T-cell (primary cell): ENCODE measurements around the gene LHB. TPM values are rescaled to one million over a fixed set of nuclear protein-coding genes. Genes with fewer than 3 reads are reported as not detected.
"Not testable (repeated sequence)": the region's sequence is repeated elsewhere in the genome, so short reads cannot be mapped to it uniquely, and the experiment has no call there.

Experiments used
- ATAC-seq, 4 experiments: fragments of 200-7000 bp in 3 of 4; fragments of 150-1000 bp in 1 of 4; cut with Tn5 transposase; replicated peaks in 1 of 4; 1 replicate in 3 of 4; 2 replicates in 1 of 4; pipeline ENCODE4 v1.10.0; 2021; ENCODE audit warnings: moderate library complexity in 3 of 4, mild to moderate bottlenecking in 2 of 4, moderate number of reproducible peaks in 1 of 4
- CTCF ChIA-PET, 2 donors: fragments of 300-600 bp; sonication (Branson Sonifier 250); formaldehyde crosslinking; loops; one replicate each; lab custom pipeline; 2022; ENCODE audit warnings: antibody characterized with exemption in 2 of 2; lab: Charles Lee
- POLR2A ChIA-PET, 2 donors: fragments of 300-600 bp; sonication (Branson Sonifier 250); formaldehyde crosslinking; loops; one replicate each; lab custom pipeline; 2022; ENCODE audit warnings: antibody characterized with exemption in 2 of 2; lab: Charles Lee
- DNase-seq, 35 experiments: peaks; one replicate each; pipeline versions ENCODE4 v3.0.0 to v3.0.0-alpha.2; 2013 to 2023
- H3K27ac ChIP-seq: one replicate; pipeline ENCODE4 v1.5.1; 2013; ENCODE audit warnings: low read length
- H3K27me3 ChIP-seq, 2 experiments: replicated peaks in 1 of 2; 1 replicate in 1 of 2; 2 replicates in 1 of 2; pipeline versions ENCODE4 v1.6.1 to v1.7.0; 2013; ENCODE audit warnings: low read length in 1 of 2, mixed read lengths in 1 of 2; ENCODE audit not compliant: control insufficient read depth in 2 of 2, insufficient read depth in 2 of 2; ENCODE audit errors: extremely low read depth in 1 of 2
- H3K36me3 ChIP-seq, 2 donors: 1 replicate in 1 of 2; 2 replicates in 1 of 2; pipeline versions ENCODE4 v1.6.1 to v1.7.0; 2013; ENCODE audit warnings: low read length in 1 of 2; ENCODE audit not compliant: control insufficient read depth in 2 of 2, insufficient read depth in 1 of 2; ENCODE audit errors: extremely low read depth in 1 of 2
- H3K4me1 ChIP-seq, 2 experiments: 1 replicate in 1 of 2; 2 replicates in 1 of 2; pipeline versions ENCODE4 v1.6.1 to v1.7.0; 2013; ENCODE audit warnings: low read length in 2 of 2, mixed read lengths in 1 of 2; ENCODE audit not compliant: insufficient read depth in 2 of 2, control insufficient read depth in 1 of 2; ENCODE audit errors: extremely low read depth in 1 of 2
- H3K4me3 ChIP-seq, 2 donors: 1 replicate in 1 of 2; 2 replicates in 1 of 2; pipeline versions ENCODE4 v1.5.1 to v1.7.0; 2013; ENCODE audit warnings: mild to moderate bottlenecking in 2 of 2, low read length in 1 of 2, moderate library complexity in 1 of 2; ENCODE audit not compliant: control insufficient read depth in 1 of 2; ENCODE audit errors: extremely low read depth in 1 of 2
- H3K9me3 ChIP-seq: 2 replicates; pipeline ENCODE4 v1.7.0; 2013
- H3K27ac Mint-ChIP-seq, 2 donors: one replicate each; pipeline ENCODE4 v1.8.0; 2020 to 2021; ENCODE audit warnings: mild to moderate bottlenecking in 2 of 2, mixed read lengths in 2 of 2
- H3K27me3 Mint-ChIP-seq, 2 donors: one replicate each; pipeline ENCODE4 v1.8.0; 2021 to 2022; ENCODE audit warnings: mixed read lengths in 2 of 2
- H3K36me3 Mint-ChIP-seq: one replicate; pipeline ENCODE4 v1.8.0; 2021; ENCODE audit warnings: mixed read lengths
- H3K4me1 Mint-ChIP-seq, 3 donors: one replicate each; pipeline ENCODE4 v1.8.0; 2020 to 2022; ENCODE audit warnings: mixed read lengths in 3 of 3, mild to moderate bottlenecking in 1 of 3
- H3K4me3 Mint-ChIP-seq, 3 donors: one replicate each; pipeline ENCODE4 v1.8.0; 2020 to 2022; ENCODE audit warnings: mild to moderate bottlenecking in 3 of 3, mixed read lengths in 3 of 3, moderate library complexity in 3 of 3
- H3K9me3 Mint-ChIP-seq, 3 donors: one replicate each; pipeline ENCODE4 v1.8.0; 2020 to 2022; ENCODE audit warnings: mixed read lengths in 3 of 3
- WGBS: methylation state at CpG from one replicate; pipeline ENCODE4 v1.1.5; 2013; ENCODE audit warnings: missing lambda C conversion rate; ENCODE audit not compliant: insufficient coverage; 5-methylcytosine and 5-hydroxymethylcytosine counted together
- total RNA-seq, 35 experiments: library from RNA in 6 of 35; stranded (reverse) in 6 of 35; fragments of 120-200 nt in 1 of 35; gene quantifications; one replicate each; pipeline versions ENCODE4 v1.2.1 to v1.2.4 and lab custom pipeline; 2013 to 2026

LHB gene
- total RNA-seq, 5 donors from 2014 or later (not counting 1 experiment from before 2014, with no cell fraction given): 0.57 TPM; not detected in 4

- Mint-ChIP-seq H3K36me3 (peaks cover 3% of the 10 kb centered on the region), H3K4me1 (peaks cover 19 to 26% (median 20%) of the 10 kb centered on the region in 3 donors), H3K9me3 (no peaks in the 10 kb centered on the region), H3K27ac (no peak overlapping the region), H3K4me3 (no peak overlapping the region), H3K27me3 (peaks cover 26 to 62% of the 10 kb centered on the region in 2 donors)
- Histone ChIP-seq H3K4me3 (no peak overlapping the region), H3K9me3 (no peaks in the 10 kb centered on the region), H3K27me3 (peaks cover 0 to 91% of the 10 kb centered on the region in 2 experiments), H3K27ac (no peak overlapping the region), H3K4me1 (peaks cover 5 to 29% of the 10 kb centered on the region in 2 experiments), H3K36me3 (no peaks in the 10 kb centered on the region)
- POLR2A ChIA-PET: no interaction called here
- WGBS: 100% methylated on average over 2 of the region's 2 CpGs
- CTCF ChIA-PET: no interaction called here
- ATAC-seq (no peak), DNase-seq (no peak)
These were observed 44.1 kb upstream of the LHB start for GRCh38 chr19:49061000-49061399.

- Mint-ChIP-seq H3K36me3 (peaks cover 3% of the 10 kb centered on the region), H3K9me3 (no peaks in the 10 kb centered on the region), H3K4me1 (peaks cover 19 to 21% (median 19%) of the 10 kb centered on the region in 3 donors), H3K27ac (no peak overlapping the region), H3K4me3 (peak overlapping the region in 1 of 3 donors; percentile 94), H3K27me3 (peaks cover 18 to 53% of the 10 kb centered on the region in 2 donors)
- POLR2A ChIA-PET: no interaction called here
- peaks cover 0 to 83% of the 10 kb centered on the region in 2 experiments for H3K27me3 ChIP-seq
- CTCF ChIA-PET: no interaction called here
- ATAC-seq: no peak
- 57% methylated on average over 7 of the region's 9 CpGs for WGBS
- no peak for DNase-seq
- peaks cover 5 to 26% of the 10 kb centered on the region in 2 experiments for H3K4me1 ChIP-seq
- no peak overlapping the region for H3K27ac ChIP-seq
- no peaks in the 10 kb centered on the region for H3K36me3 ChIP-seq
- H3K4me3 ChIP-seq: no peak overlapping the region
- no peaks in the 10 kb centered on the region for H3K9me3 ChIP-seq
These were observed 42.2 kb upstream of the LHB start for GRCh38 chr19:49059053-49059452.

GRCh38 chr19:49058562-49058961, 41.7 kb upstream of the LHB start:
- H3K9me3 ChIP-seq: no peaks in the 10 kb centered on the region
- H3K27me3 ChIP-seq: peaks cover 0 to 78% of the 10 kb centered on the region in 2 experiments
- no peak overlapping the region for H3K27ac ChIP-seq
- POLR2A ChIA-PET: interaction anchor here in 1 of 2 donors (0.6 kb wide), 1 partner anchor 847 kb away, joined by 3 read pairs; no protein-coding TSS in a partner anchor
- Mint-ChIP-seq H3K27ac (no peak overlapping the region), H3K9me3 (no peaks in the 10 kb centered on the region), H3K27me3 (peaks cover 18 to 49% of the 10 kb centered on the region in 2 donors), H3K36me3 (peaks cover 3% of the 10 kb centered on the region), H3K4me1 (peaks cover 19 to 21% (median 19%) of the 10 kb centered on the region in 3 donors), H3K4me3 (peak overlapping the region in 1 of 3 donors; percentile 94)
- no peak for ATAC-seq
- CTCF ChIA-PET: no interaction called here
- no peaks in the 10 kb centered on the region for H3K36me3 ChIP-seq
- H3K4me1 ChIP-seq: peaks cover 5 to 26% of the 10 kb centered on the region in 2 experiments
- WGBS: 64% methylated on average over 4 of the region's 10 CpGs
- peak in 1 of 35 experiments; percentile 15 for DNase-seq
- H3K4me3 ChIP-seq: no peak overlapping the region

GRCh38 chr19:49057636-49058234, 40.8 kb upstream of the LHB start, which contains the start of gene CGB7:
TSS of gene CGB7 (minus strand) at chr19:49057749. CDS start at chr19:49055375, 2,374 bp downstream.
- Histone ChIP-seq H3K4me3 (peak within 1 kb of the TSS; percentile 48 to 60), H3K4me1 (peaks cover 5 to 26% of the 10 kb centered on the region in 2 experiments), H3K27ac (no peak within 1 kb of the TSS), H3K9me3 (no peaks in the 10 kb centered on the region), H3K27me3 (peaks cover 0 to 70% of the 10 kb centered on the region in 2 experiments), H3K36me3 (no peaks in the 10 kb centered on the region)
- 6% methylated on average over 31 of the region's 38 CpGs for whole genome bisulfite sequencing
- ATAC-seq (peak; percentile 13 to 45 (median 32)), DNase-seq (peak in 10 of 35 experiments; percentile 17 to 43 (median 35))
- H3K9me3 Mint-ChIP-seq: no peaks in the 10 kb centered on the region
- H3K27me3 Mint-ChIP-seq: peaks cover 18 to 44% of the 10 kb centered on the region in 2 donors
- ChIA-PET CTCF (interaction anchor here in 1 of 2 donors (0.6 kb wide), 1 partner anchor 9 kb away, joined by 3 read pairs; no protein-coding TSS in a partner anchor), POLR2A (interaction anchor here in 1 of 2 donors (0.6 kb wide), 2 partner anchors 268 to 846 kb away, joined by 3 to 4 read pairs; no protein-coding TSS in a partner anchor)
- H3K4me3 Mint-ChIP-seq: peak within 1 kb of the TSS; percentile 82 to 94 (median 84)
- H3K4me1 Mint-ChIP-seq: peaks cover 19 to 21% (median 19%) of the 10 kb centered on the region in 3 donors
- peak within 1 kb of the TSS in 1 of 2 donors; percentile 71 for H3K27ac Mint-ChIP-seq
- peaks cover 3% of the 10 kb centered on the region for H3K36me3 Mint-ChIP-seq

GRCh38 chr19:49056902-49057596, 40.2 kb upstream of the LHB start:
- Mint-ChIP-seq H3K27me3 (peaks cover 18 to 44% of the 10 kb centered on the region in 2 donors), H3K4me3 (peak overlapping the region; percentile 82 to 94 (median 84)), H3K4me1 (peaks cover 19 to 21% (median 19%) of the 10 kb centered on the region in 3 donors), H3K27ac (peak overlapping the region in 1 of 2 donors; percentile 71)
- H3K36me3 ChIP-seq, H3K27ac ChIP-seq, CTCF ChIA-PET, POLR2A ChIA-PET, H3K9me3 Mint-ChIP-seq, H3K36me3 Mint-ChIP-seq, H3K9me3 ChIP-seq: not testable (repeated sequence)
- peak in 3 of 4 experiments; percentile 14 to 19 (median 17) for ATAC-seq
- DNase-seq: peak in 1 of 35 experiments; percentile 20
- Histone ChIP-seq H3K27me3 (peaks cover 0 to 63% of the 10 kb centered on the region in 2 experiments), H3K4me3 (peak overlapping the region; percentile 48 to 60), H3K4me1 (peaks cover 5 to 26% of the 10 kb centered on the region in 2 experiments)
- WGBS: 5% methylated on average over 17 of the region's 34 CpGs
